Activated CD8-positive, alpha-beta T cell treated with anti-CD3 and anti-CD28 coated beads for 36 hours (primary cell): Measurements from ENCODE around the gene PSD4. TPM values are rescaled to one million over a fixed set of nuclear protein-coding genes. Genes with fewer than 3 reads are reported as not detected.

Experiments used
- ATAC-seq: fragments of 200-7000 bp; cut with Tn5 transposase; one replicate; pipeline ENCODE4 v1.10.0; 2021; ENCODE audit warnings: mild to moderate bottlenecking, moderate library complexity
- CTCF ChIA-PET: fragments of 350-600 bp; sonication (Branson Sonifier 250); formaldehyde crosslinking; loops from one replicate; lab custom pipeline; 2021; ENCODE audit warnings: antibody characterized with exemption; lab: Charles Lee
- POLR2A ChIA-PET: fragments of 350-600 bp; sonication (Branson Sonifier 250); formaldehyde crosslinking; loops from one replicate; lab custom pipeline; 2021; ENCODE audit warnings: antibody characterized with exemption; lab: Charles Lee
- DNase-seq: peaks from one replicate; pipeline ENCODE4 v3.0.0-alpha.2; 2020
- H3K27ac Mint-ChIP-seq: one replicate; pipeline ENCODE4 v1.8.0; 2021; ENCODE audit warnings: mild to moderate bottlenecking, mixed read lengths
- H3K27me3 Mint-ChIP-seq: one replicate; pipeline ENCODE4 v1.8.0; 2021; ENCODE audit warnings: mixed read lengths
- H3K36me3 Mint-ChIP-seq: one replicate; pipeline ENCODE4 v1.8.0; 2021; ENCODE audit warnings: low read depth, mixed read lengths
- H3K4me1 Mint-ChIP-seq: one replicate; pipeline ENCODE4 v1.8.0; 2021; ENCODE audit warnings: low read depth, mixed read lengths
- H3K4me3 Mint-ChIP-seq: one replicate; pipeline ENCODE4 v1.8.0; 2021; ENCODE audit warnings: mild to moderate bottlenecking, moderate library complexity, mixed read lengths
- H3K9me3 Mint-ChIP-seq: one replicate; pipeline ENCODE4 v1.8.0; 2021; ENCODE audit warnings: mixed read lengths
- intact Hi-C: fragments of 100-400 bp; cut with micrococcal nuclease; formaldehyde crosslinking; loops from one replicate; pipeline ENCODE4 v1.10.0; 2022
- total RNA-seq, 2 experiments: library from RNA; stranded (reverse); gene quantifications; one replicate each; pipeline ENCODE4 v1.2.3, GENCODE V29; 2021
- TF ChIP-seq, protein P1 (sequence below): fragments of 200-600 bp; IDR thresholded peaks from one replicate; pipeline ENCODE4 v1.8.0; 2022; ENCODE audit warnings: antibody characterized with exemption, mild to moderate bottlenecking

The PSD4 gene
- total RNA-seq, 2 experiments from 2014 or later, result 247 to 251 TPM

DNA sequence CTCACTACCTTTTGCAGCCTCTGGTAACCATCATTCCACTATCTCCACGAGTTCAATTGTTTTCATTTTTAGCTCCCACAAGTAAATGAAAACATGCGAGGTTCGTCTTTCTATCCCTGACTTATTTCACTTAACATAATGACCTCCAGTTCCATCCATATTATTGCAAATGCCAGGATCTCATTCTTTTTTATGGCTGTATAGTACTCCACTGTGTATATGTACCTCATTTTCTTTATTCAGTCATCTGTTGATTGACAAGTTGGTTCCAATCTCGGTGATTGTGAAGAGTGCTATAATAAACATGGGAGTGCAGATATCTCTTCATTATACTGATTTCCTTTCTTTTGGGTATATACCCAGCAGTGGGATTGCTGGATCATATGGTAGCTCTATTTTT lies 29.5 kb upstream of the PSD4 start:
- no peak for ATAC-seq
- no peaks in the 10 kb centered on the region for H3K36me3 Mint-ChIP-seq
- H3K4me1 Mint-ChIP-seq, result peaks cover 3% of the 10 kb centered on the region
- POLR2A ChIA-PET, result interaction anchor here (1.0 to 1.9 kb wide), 3 partner anchors 12 to 54 kb away, joined by 4 to 6 read pairs (median 5); no protein-coding TSS in a partner anchor
- no peak overlapping the region for H3K27ac Mint-ChIP-seq
- TF ChIP-seq, protein P1, sequence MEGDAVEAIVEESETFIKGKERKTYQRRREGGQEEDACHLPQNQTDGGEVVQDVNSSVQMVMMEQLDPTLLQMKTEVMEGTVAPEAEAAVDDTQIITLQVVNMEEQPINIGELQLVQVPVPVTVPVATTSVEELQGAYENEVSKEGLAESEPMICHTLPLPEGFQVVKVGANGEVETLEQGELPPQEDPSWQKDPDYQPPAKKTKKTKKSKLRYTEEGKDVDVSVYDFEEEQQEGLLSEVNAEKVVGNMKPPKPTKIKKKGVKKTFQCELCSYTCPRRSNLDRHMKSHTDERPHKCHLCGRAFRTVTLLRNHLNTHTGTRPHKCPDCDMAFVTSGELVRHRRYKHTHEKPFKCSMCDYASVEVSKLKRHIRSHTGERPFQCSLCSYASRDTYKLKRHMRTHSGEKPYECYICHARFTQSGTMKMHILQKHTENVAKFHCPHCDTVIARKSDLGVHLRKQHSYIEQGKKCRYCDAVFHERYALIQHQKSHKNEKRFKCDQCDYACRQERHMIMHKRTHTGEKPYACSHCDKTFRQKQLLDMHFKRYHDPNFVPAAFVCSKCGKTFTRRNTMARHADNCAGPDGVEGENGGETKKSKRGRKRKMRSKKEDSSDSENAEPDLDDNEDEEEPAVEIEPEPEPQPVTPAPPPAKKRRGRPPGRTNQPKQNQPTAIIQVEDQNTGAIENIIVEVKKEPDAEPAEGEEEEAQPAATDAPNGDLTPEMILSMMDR, result no peak
- no peaks in the 10 kb centered on the region for H3K9me3 Mint-ChIP-seq
- H3K4me3 Mint-ChIP-seq, result no peak overlapping the region
- no peaks in the 10 kb centered on the region for H3K27me3 Mint-ChIP-seq
- CTCF ChIA-PET, result interaction anchor here (0.7 to 2.3 kb wide), 3 partner anchors 7 to 31 kb away, joined by 3 to 13 read pairs (median 3); no protein-coding TSS in a partner anchor
- intact Hi-C loops, result no loop called here
- DNase-seq, result no peak

GRCh38 chr2:113148606-113149552 lies 24.9 kb upstream of the PSD4 start:
- Mint-ChIP-seq H3K4me1 (no peaks in the 10 kb centered on the region), H3K27me3 (no peaks in the 10 kb centered on the region), H3K36me3 (no peaks in the 10 kb centered on the region), H3K9me3 (no peaks in the 10 kb centered on the region), H3K27ac (no peak overlapping the region), H3K4me3 (no peak overlapping the region)
- intact Hi-C loops, result no loop called here
- DNase-seq (no peak), ATAC-seq (no peak)
- POLR2A ChIA-PET, result interaction anchor here (0.6 to 1.8 kb wide), 3 partner anchors 13 to 27 kb away, joined by 3 to 5 read pairs (median 3); no protein-coding TSS in a partner anchor
- CTCF ChIA-PET, result interaction anchor here (1.5 to 3.2 kb wide), 2 partner anchors 11 to 242 kb away, joined by 3 to 27 read pairs; no protein-coding TSS in a partner anchor
- TF ChIP-seq, protein P1, result no peak

- Mint-ChIP-seq H3K36me3 (no peaks in the 10 kb centered on the region), H3K9me3 (no peaks in the 10 kb centered on the region), H3K4me3 (no peak overlapping the region), H3K27ac (no peak overlapping the region), H3K27me3 (no peaks in the 10 kb centered on the region), H3K4me1 (no peaks in the 10 kb centered on the region)
- TF ChIP-seq, protein P1, result no peak
- no peak for ATAC-seq
- intact Hi-C loops, result no loop called here
- no peak for DNase-seq
- ChIA-PET CTCF (interaction anchor here (1.5 to 3.2 kb wide), 2 partner anchors 12 to 241 kb away, joined by 3 to 27 read pairs; no protein-coding TSS in a partner anchor), POLR2A (interaction anchor here (0.5 to 1.8 kb wide), 4 partner anchors 17 to 54 kb away, joined by 3 to 5 read pairs (median 3); no protein-coding TSS in a partner anchor)
These were observed 24.1 kb upstream of the PSD4 start for GRCh38 chr2:113149553-113150257.

GRCh38 chr2:113150258-113150601 lies 23.5 kb upstream of the PSD4 start:
- ATAC-seq (no peak), DNase-seq (no peak)
- ChIA-PET POLR2A (interaction anchor here (0.5 to 1.8 kb wide), 3 partner anchors 26 to 54 kb away, joined by 3 to 5 read pairs (median 3); no protein-coding TSS in a partner anchor), CTCF (interaction anchor here (1.5 to 3.2 kb wide), 2 partner anchors 13 to 240 kb away, joined by 3 to 27 read pairs; no protein-coding TSS in a partner anchor)
- Mint-ChIP-seq H3K9me3 (no peaks in the 10 kb centered on the region), H3K4me3 (no peak overlapping the region), H3K27me3 (no peaks in the 10 kb centered on the region), H3K27ac (no peak overlapping the region), H3K4me1 (no peaks in the 10 kb centered on the region), H3K36me3 (no peaks in the 10 kb centered on the region)
- TF ChIP-seq, protein P1, result no peak
- intact Hi-C loops, result no loop called here
